Fibroblast of the aortic adventitia (primary cell): ENCODE data around the gene TRIM49D2. TPM values are rescaled to one million over a fixed set of nuclear protein-coding genes. Genes with fewer than 3 reads are reported as not detected.
"Not testable (repeated sequence)": the region's sequence is repeated elsewhere in the genome, so short reads cannot be mapped to it uniquely, and the experiment has no call there.

Experiments
- DNase-seq: peaks from one replicate; pipeline ENCODE4 v3.0.0-alpha.2; 2010; ENCODE audit warnings: low read depth
- H3K4me3 ChIP-seq: 2 replicates; pipeline ENCODE4 v1.5.1; 2011; ENCODE audit warnings: low read depth, mild to moderate bottlenecking, control low read depth, low read length, moderate library complexity
- small RNA-seq: library from RNA; depleted of rRNA; stranded (forward); fragments of <200 nt; gene quantifications from one replicate; pipeline ENCODE3, GENCODE V24; 2012
- total RNA-seq: library from RNA; depleted of rRNA; stranded (reverse); fragments of >200 nt; gene quantifications from 2 replicates; pipeline ENCODE4 v1.2.3, GENCODE V29; 2012; ENCODE audit warnings: low replicate concordance
- TF ChIP-seq, protein P1 (sequence below): IDR thresholded peaks from 2 replicates; pipeline ENCODE4 v1.5.1; 2011; ENCODE audit warnings: mild to moderate bottlenecking, low read length, control low read depth, inconsistent platforms; ENCODE audit not compliant: insufficient read depth

The TRIM49D2 gene, protein sequence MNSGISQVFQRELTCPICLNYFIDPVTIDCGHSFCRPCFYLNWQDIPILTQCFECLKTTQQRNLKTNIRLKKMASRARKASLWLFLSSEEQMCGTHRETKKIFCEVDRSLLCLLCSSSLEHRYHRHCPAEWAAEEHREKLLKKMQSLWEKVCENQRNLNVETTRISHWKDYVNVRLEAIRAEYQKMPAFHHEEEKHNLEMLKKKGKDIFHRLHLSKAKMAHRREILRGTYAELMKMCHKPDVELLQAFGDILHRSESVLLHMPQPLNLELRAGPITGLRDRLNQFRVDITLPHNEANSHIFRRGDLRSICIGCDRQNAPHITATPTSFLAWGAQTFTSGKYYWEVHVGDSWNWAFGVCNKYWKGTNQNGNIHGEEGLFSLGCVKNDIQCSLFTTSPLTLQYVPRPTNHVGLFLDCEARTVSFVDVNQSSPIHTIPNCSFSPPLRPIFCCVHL
- total RNA-seq, result not detected in 2 replicates

DNA sequence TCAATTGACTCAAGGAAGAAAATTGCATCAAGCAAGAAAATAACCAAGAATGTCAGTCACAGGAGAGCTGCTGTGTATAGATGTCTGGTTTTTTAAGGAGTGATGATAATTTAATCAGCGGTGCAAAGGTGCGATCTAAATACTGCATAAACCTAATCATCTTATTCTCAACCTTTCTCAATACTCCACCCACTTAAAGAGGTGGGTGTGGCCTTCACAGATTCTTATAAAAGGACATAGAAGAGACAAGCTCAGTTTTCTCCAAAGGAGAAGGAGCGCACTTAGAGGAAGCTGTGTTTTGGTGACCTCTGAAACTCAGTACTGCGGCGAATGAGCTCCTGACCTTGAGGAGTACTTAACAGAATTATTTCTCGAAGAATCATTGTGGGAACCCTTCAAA lies at the start of gene TRIM49D2:
Gene TRIM49D2 (plus strand): TSS at position 301 of the 400 bp plus-strand sequence. CDS start 2,698 bp downstream, outside the sequence.
- H3K4me3 ChIP-seq, DNase-seq: not testable (repeated sequence)

DNA sequence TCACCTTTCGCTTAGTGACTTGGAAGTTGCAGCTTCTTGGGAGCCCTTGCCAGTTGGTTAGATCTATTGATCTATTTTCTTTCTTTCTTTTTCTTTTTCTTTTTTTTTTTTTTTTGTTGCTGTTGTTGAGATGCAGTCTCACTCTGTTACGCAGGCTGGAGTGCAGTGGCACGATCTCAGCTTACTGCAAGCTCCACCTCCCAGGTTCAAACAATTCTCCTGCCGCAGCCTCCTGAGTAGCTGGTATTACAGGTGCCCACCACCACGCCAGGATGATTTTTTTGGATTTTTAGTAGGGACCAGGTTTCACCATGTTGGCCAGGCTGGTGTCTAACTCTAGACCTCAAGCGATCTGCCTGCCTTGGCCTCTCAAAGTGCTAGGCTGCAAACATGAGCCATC lies 46.4 kb upstream of the TRIM49D2 start:
- not testable (repeated sequence) for DNase-seq, H3K4me3 ChIP-seq

DNA sequence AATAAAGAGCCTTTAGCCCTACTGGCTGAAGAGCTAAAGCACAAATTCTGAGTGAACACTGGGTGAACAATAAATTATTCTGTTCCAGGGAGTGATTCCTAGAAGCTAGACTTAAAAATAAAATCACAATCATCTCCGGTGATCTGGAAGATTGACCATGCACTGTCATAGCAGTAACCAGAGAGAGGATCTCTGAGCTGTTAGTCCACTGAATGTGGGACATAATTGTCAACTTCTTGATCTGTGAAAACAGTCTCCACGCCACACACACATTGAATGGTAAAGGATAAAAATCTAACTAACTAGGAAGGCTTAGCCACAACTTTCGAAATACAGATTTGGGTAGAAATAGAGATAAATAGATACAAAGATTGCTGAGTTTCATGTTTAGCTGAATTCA lies 30.6 kb upstream of the TRIM49D2 start:
- not testable (repeated sequence) for DNase-seq, H3K4me3 ChIP-seq

DNA sequence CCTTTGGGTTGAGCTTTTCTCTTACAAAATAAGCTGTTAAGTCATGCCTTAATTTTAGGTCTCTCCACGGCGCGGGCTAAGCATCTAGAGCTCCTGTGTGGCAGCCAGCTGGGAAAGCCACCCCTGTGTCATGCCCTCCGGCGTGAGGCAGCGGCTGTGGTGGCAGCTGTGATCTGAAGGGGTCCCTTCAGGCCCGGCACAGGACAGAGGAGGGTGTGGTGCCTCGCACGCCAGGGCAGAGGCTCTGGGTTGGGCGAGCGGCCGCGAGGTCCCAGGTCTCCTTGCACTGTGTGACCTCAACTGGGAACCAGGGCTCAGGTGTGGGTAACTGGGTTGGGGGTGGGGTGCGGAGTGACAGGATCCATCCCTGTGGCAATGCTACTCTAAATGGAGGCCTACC lies 23.1 kb upstream of the TRIM49D2 start:
- not testable (repeated sequence) for H3K4me3 ChIP-seq, DNase-seq

DNA sequence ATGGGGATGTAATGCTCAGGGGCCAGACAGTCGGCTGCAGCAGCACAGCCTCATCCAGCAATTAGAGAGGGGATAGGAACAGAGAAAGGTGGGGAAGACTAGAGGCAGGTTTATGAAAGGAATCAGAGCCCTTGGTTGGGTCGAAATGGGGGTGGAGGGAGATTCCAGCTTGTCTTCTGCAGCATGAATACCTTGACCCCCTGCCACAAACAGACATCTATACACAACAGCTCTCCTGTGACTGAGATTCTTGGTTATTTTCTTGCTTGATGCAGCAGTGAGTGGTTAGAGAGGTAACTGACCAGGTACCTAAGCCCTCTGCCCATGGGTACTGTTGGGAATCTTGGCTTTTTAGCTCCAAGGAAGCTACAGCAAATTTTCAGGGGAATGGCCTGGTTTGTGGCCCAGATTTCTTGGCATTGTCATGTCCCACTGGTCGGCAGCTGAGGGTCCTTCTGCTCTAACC lies 1.6 kb upstream of the TRIM49D2 start, which contains the start of gene TRIM49D1:
Gene TRIM49D1 (minus strand): TSS at position 51 of the 466 bp plus-strand sequence. CDS start 4,535 bp downstream, outside the sequence.
- TF ChIP-seq, protein P1, sequence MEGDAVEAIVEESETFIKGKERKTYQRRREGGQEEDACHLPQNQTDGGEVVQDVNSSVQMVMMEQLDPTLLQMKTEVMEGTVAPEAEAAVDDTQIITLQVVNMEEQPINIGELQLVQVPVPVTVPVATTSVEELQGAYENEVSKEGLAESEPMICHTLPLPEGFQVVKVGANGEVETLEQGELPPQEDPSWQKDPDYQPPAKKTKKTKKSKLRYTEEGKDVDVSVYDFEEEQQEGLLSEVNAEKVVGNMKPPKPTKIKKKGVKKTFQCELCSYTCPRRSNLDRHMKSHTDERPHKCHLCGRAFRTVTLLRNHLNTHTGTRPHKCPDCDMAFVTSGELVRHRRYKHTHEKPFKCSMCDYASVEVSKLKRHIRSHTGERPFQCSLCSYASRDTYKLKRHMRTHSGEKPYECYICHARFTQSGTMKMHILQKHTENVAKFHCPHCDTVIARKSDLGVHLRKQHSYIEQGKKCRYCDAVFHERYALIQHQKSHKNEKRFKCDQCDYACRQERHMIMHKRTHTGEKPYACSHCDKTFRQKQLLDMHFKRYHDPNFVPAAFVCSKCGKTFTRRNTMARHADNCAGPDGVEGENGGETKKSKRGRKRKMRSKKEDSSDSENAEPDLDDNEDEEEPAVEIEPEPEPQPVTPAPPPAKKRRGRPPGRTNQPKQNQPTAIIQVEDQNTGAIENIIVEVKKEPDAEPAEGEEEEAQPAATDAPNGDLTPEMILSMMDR, result no peak
- no peak for DNase-seq
- no peak within 1 kb of the TSS for H3K4me3 ChIP-seq

DNA sequence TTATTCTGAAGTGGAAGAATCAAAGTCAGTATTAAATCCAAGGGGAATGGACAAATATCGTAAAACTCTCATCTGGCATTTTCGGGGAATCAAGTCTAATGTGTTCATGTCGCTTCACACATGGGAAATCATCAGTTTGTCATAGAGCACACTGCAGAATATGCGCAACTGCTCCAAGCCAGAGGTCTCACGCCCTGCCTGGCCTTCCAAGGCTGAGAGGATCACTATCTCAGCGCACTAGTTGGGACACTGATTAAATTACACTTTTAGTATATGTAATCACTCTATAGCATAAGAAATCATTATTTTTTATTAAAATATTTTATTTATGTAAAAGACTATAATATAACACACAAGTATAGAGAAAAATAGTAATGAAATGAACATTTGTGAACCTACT lies 37.0 kb downstream of the TRIM49D2 start:
- DNase-seq, H3K4me3 ChIP-seq: not testable (repeated sequence)

DNA sequence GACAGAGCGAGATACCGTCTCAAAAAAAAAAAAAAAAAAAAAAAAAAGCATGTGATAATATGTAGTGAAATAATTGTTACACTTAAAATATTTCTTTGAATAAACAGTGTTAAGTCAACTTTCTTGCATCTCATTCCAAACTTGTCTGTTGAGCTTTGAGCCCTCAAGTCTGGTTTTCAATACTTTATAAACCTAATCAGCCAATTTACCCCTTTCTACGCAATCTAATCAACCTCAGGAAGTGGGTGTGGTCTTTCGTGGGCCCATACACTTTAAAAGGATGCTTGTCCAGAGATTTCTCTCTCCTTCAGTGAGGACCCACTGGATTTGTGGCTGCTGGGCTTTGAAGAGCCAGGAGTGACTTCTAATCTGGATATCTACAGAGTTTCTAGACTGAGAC lies 41.9 kb downstream of the TRIM49D2 start, which contains the start of gene TRIM64:
Gene TRIM64 (plus strand): TSS at position 301 of the 400 bp plus-strand sequence. CDS start 2,467 bp downstream, outside the sequence.
- not testable (repeated sequence) for DNase-seq

More for the DNA sequence above, 41.9 kb downstream of the TRIM49D2 start, which contains the start of gene TRIM64:
- H3K4me3 ChIP-seq, result not testable (repeated sequence)

Small RNA genes within 50 kb of the gene (small RNA-seq; reads per million reads assigned to genes)
- not detected for gene AP004607.1

Other genes with a start within 250 kb of the TRIM49D2 start
- not detected in 2 replicates for gene TRIM77, start 213.8 kb upstream of the TRIM49D2 start, total RNA-seq
- not detected in 2 replicates for gene TRIM49, start 115.5 kb upstream of the TRIM49D2 start, total RNA-seq
- gene TRIM64B, start 45.6 kb upstream of the TRIM49D2 start, total RNA-seq, result not detected in 2 replicates
- gene TRIM49D1, start 1.8 kb upstream of the TRIM49D2 start, total RNA-seq, result not detected in 2 replicates
- gene TRIM64, start 42.0 kb downstream of the TRIM49D2 start, total RNA-seq, result not detected in 2 replicates
- gene TRIM49C, start 107.0 kb downstream of the TRIM49D2 start, total RNA-seq, result not detected in 2 replicates
- not detected in 2 replicates for gene UBTFL1, start 161.9 kb downstream of the TRIM49D2 start, total RNA-seq
- gene NAALAD2, start 210.6 kb downstream of the TRIM49D2 start, total RNA-seq, result 3.7 and 7.9 TPM in 2 replicates